Forelimb muscle (tissue), 1 donor: ENCODE measurements around the gene SPTLC2. TPM values are rescaled to one million over a fixed set of nuclear protein-coding genes. Genes with fewer than 3 reads are reported as not detected.

Experiments
- DNase-seq: peaks from one replicate; pipeline ENCODE4 v3.0.0-alpha.2; 2013; ENCODE audit warnings: low read depth
- polyA plus RNA-seq: library from polyadenylated mRNA; unstranded; fragments of 120-200 nt; gene quantifications from one replicate; pipeline ENCODE4 v1.2.1, GENCODE V29; 2013; ENCODE audit not compliant: insufficient read length

The SPTLC2 gene
- polyA plus RNA-seq, 1 donor = 16.4 TPM

- no peak for DNase-seq
Measured at GRCh38 chr14:77623201-77623600, 6.8 kb upstream of the SPTLC2 start.

GRCh38 chr14:77622366-77622961 is 6.0 kb upstream of the SPTLC2 start:
- DNase-seq = no peak

- DNase-seq = no peak
Measured at GRCh38 chr14:77620222-77620870, 3.9 kb upstream of the SPTLC2 start.

- DNase-seq = no peak
Measured at GRCh38 chr14:77618381-77618970, 2.0 kb upstream of the SPTLC2 start.

GRCh38 chr14:77616133-77616453 is 344 bp downstream of the SPTLC2 start:
- DNase-seq = no peak

GRCh38 chr14:77615361-77616132 is 890 bp downstream of the SPTLC2 start:
- no peak for DNase-seq

- no peak for DNase-seq
Measured at GRCh38 chr14:77613201-77613600, 3.2 kb downstream of the SPTLC2 start.

GRCh38 chr14:77612011-77612620 is 4.3 kb downstream of the SPTLC2 start:
- no peak for DNase-seq

- no peak for DNase-seq
Measured at GRCh38 chr14:77610553-77610952, 5.9 kb downstream of the SPTLC2 start.

- no peak for DNase-seq
Measured at GRCh38 chr14:77609922-77610321, 6.5 kb downstream of the SPTLC2 start.

- DNase-seq = no peak
Measured at GRCh38 chr14:77607741-77608302, 8.6 kb downstream of the SPTLC2 start.

GRCh38 chr14:77605392-77605972 is 11.0 kb downstream of the SPTLC2 start:
- no peak for DNase-seq

GRCh38 chr14:77603654-77604255 is 12.7 kb downstream of the SPTLC2 start:
- DNase-seq = no peak

- no peak for DNase-seq
Measured at GRCh38 chr14:77603031-77603430, 13.4 kb downstream of the SPTLC2 start.

GRCh38 chr14:77601846-77602619 is 14.4 kb downstream of the SPTLC2 start:
- DNase-seq = no peak

GRCh38 chr14:77599889-77600288 is 16.5 kb downstream of the SPTLC2 start:
- no peak for DNase-seq

GRCh38 chr14:77598366-77599070 is 17.9 kb downstream of the SPTLC2 start:
- DNase-seq = no peak

GRCh38 chr14:77593501-77593961 is 22.9 kb downstream of the SPTLC2 start:
- no peak for DNase-seq

- DNase-seq = no peak
Measured at GRCh38 chr14:77590845-77591485, 25.5 kb downstream of the SPTLC2 start.
